ENCODE data around the gene LAMTOR2. TPM values are rescaled to one million over a fixed set of nuclear protein-coding genes. Genes with fewer than 3 reads are reported as not detected.
A peak's percentile ranks its signal among the peaks of the same experiment; 100 is the strongest.

LAMTOR2 gene
- total RNA-seq, 1 experiment from 2014 or later = 49.4 TPM

GRCh38 chr1:156052862-156053767, 1.5 kb upstream of the LAMTOR2 start:
- intact Hi-C loops (cut with micrococcal nuclease; ENCODE audit: unreplicated experiment) = loop anchor here (1.0 kb wide), 1 partner anchor 115 kb away; no protein-coding TSS in a partner anchor
- peaks cover 52% of the 10 kb centered on the region for H3K36me3 Mint-ChIP-seq (ENCODE audit: insufficient read depth, unreplicated experiment)
- TF ChIP-seq CTCF (IDR thresholded peaks at IDR 0.05; ENCODE audit: insufficient read depth in 1 of 2, low read depth in 1 of 2, low read length in 1 of 2, severe bottlenecking in 1 of 2, unreplicated experiment in 1 of 2) = peak; percentile 22 to 68

GRCh38 chr1:156053768-156054499, 648 bp upstream of the LAMTOR2 start, which contains the start of gene UBQLN4:
Gene UBQLN4, minus strand, starts transcription at chr1:156053798. Its CDS starts 97 bp downstream, at chr1:156053701.
- H3K9me3 Mint-ChIP-seq (ENCODE audit: unreplicated experiment) = no peaks in the 10 kb centered on the region
- TF ChIP-seq CTCF (IDR thresholded peaks at IDR 0.05; ENCODE audit: insufficient read depth in 1 of 2, low read depth in 1 of 2, low read length in 1 of 2, severe bottlenecking in 1 of 2, unreplicated experiment in 1 of 2) = peak; percentile 51 to 74
- Histone ChIP-seq H3K9me3 (no peaks in the 10 kb centered on the region), H3K36me3 (ENCODE audit: control insufficient read depth, insufficient read depth, low read length) (no peaks in the 10 kb centered on the region; the same call in 1 of the 2 replicates), H3K4me1 (peaks cover 14% of the 10 kb centered on the region), H3K4me3 (ENCODE audit: low read depth, low read length) (peak within 1 kb of the TSS; percentile 96), H3K27me3 (replicated peaks; ENCODE audit: control insufficient read depth, insufficient read depth, low read length) (no peaks in the 10 kb centered on the region)
- H3K27ac Mint-ChIP-seq (ENCODE audit: unreplicated experiment) = peak within 1 kb of the TSS; percentile 91
- H3K36me3 Mint-ChIP-seq (ENCODE audit: insufficient read depth, unreplicated experiment) = peaks cover 44% of the 10 kb centered on the region
- intact Hi-C loops (cut with micrococcal nuclease; ENCODE audit: unreplicated experiment) = loop anchor here (1.0 to 2.0 kb wide), 4 partner anchors 33 to 119 kb away; partner anchors contain the start of gene KHDC4
- peak within 1 kb of the TSS; percentile 98 for H3K4me3 Mint-ChIP-seq (ENCODE audit: unreplicated experiment)
- CTCF ChIA-PET = interaction anchor here (0.6 to 1.4 kb wide), 5 partner anchors 11 to 431 kb away, joined by 3 to 4 read pairs (median 3); no protein-coding TSS in a partner anchor
- H3K27me3 Mint-ChIP-seq (ENCODE audit: insufficient read depth, unreplicated experiment) = no peaks in the 10 kb centered on the region
- TSS peak; percentile 39 for BruUV-seq (replicated peaks)
- POLR2A ChIA-PET = interaction anchor here (0.6 to 1.0 kb wide), 2 partner anchors 13 to 159 kb away, joined by 3 to 4 read pairs; partner anchors contain the start of gene PMF1
- no peaks in the 10 kb centered on the region for H3K4me1 Mint-ChIP-seq (ENCODE audit: low read depth, unreplicated experiment)
- DNase-seq = peak; percentile 89 to 92

More at GRCh38 chr1:156052862-156053767, 1.5 kb upstream of the LAMTOR2 start:
- H3K4me3 ChIP-seq (ENCODE audit: low read depth, low read length) = peak overlapping the region; percentile 96
- Mint-ChIP-seq H3K27ac (ENCODE audit: unreplicated experiment) (peak overlapping the region; percentile 87), H3K4me3 (ENCODE audit: unreplicated experiment) (peak overlapping the region; percentile 98), H3K4me1 (ENCODE audit: low read depth, unreplicated experiment) (no peaks in the 10 kb centered on the region), H3K27me3 (ENCODE audit: insufficient read depth, unreplicated experiment) (no peaks in the 10 kb centered on the region), H3K9me3 (ENCODE audit: unreplicated experiment) (no peaks in the 10 kb centered on the region)
- ChIA-PET CTCF (interaction anchor here (0.6 to 1.4 kb wide), 7 partner anchors 10 to 430 kb away, joined by 3 to 4 read pairs (median 3); no protein-coding TSS in a partner anchor), POLR2A (interaction anchor here (0.5 to 1.0 kb wide), 2 partner anchors 13 to 45 kb away, joined by 3 to 5 read pairs; no protein-coding TSS in a partner anchor)
- no peaks in the 10 kb centered on the region for H3K9me3 ChIP-seq
- BruUV-seq (replicated peaks) = TSS peak; percentile 22
- peaks cover 14% of the 10 kb centered on the region for H3K4me1 ChIP-seq
- H3K27me3 ChIP-seq (replicated peaks; ENCODE audit: control insufficient read depth, insufficient read depth, low read length) = no peaks in the 10 kb centered on the region
- DNase-seq = peak; percentile 81 to 85
- H3K36me3 ChIP-seq (ENCODE audit: control insufficient read depth, insufficient read depth, low read length) = no peaks in the 10 kb centered on the region; the same call in 1 of the 2 replicates

Data from Caco-2 (cell line).